HUDEP-2 (cell line): ENCODE measurements around the gene GATD1.
A peak's percentile ranks its signal among the peaks of the same experiment; 100 is the strongest.

Experiments
- DNase-seq, 76 experiments: peaks; one replicate each; lab custom pipeline; 2025; ENCODE audit not compliant: unreplicated experiment in 76 of 76; lab: John Stamatoyannopoulos, UW

The GATD1 gene

DNA sequence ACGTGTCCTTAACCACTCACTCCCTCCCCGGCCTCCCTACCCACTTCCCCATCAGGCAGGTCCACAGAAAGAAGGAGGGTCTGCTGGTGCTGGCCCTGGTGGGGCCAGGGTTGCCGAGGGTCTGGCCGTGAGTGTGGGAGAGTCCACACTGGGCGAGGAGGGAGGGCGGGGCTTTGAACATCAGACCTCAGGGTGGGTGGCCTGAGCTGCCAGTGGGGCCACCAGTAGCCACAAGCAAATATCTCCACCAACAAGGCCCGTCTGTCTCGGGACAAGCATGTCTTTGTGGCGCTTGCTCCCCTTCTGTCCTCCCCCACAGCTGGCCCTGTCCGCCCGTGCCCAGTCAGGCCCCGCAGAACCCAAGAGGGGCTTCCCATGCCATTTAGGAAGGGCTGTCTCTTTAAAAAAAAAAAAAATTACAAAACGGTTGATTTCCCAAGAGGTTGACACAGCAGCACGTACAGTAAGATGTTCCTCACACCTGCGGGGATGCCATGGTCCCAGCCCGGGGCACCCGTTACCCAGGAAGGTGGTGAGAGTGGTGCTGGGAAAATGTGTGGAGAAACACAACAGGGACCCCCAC, 47.7 kb downstream of the GATD1 start:
- DNase-seq: no peak

GRCh38 chr11:728901-729491, 48.3 kb downstream of the GATD1 start:
- no peak for DNase-seq

DNA sequence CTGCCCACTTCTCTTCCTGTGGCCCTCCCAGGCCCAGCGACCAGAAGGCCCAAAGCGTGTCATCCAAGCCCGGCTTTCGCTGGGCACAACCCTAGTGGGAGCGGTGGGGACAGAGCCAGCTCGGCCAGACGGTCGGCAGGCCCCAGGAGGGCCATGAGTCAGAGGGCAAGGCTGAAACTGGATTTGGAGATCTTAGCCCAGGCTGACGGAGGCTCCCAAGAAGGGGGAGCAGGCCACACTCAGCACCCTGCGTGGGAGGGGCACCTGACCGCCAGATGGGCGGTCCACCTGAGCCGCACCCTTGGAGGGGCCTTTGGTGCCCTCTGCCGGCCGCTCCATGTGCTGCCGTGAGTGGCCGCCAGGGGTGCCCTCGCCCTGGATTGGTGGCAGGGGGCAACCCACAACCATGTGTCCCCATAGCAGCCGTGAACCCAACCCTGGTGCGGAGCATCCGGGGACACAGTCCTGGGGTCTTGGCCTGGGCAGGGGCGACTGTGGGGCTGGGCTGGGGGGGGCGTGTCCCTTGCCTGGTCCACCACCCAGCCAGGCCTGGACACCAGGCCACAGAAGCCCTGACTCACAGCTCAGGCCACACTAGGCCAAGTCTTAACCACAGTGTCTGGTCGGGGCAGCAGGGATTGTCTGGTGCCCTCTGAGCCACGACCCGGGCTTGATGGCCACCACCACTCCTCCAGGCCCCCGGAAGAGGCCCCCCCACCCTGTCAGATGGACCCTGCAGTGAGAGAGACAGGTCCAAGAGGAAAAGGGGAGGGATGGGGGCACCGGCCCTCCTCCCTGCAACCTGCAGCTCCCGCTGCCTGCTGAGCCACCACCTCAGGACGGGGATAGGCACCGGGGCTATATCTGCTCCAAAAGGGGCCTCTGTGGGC, 49.2 kb downstream of the GATD1 start:
- DNase-seq: peak in 66 of 76 experiments; percentile 8 to 86 (median 61)

- no peak for DNase-seq
These were observed 50.0 kb downstream of the GATD1 start for GRCh38 chr11:727281-727701.

- DNase-seq: peak in 13 of 76 experiments; percentile 19 to 62 (median 32)
These were observed 50.7 kb downstream of the GATD1 start for GRCh38 chr11:726278-727220.

DNA sequence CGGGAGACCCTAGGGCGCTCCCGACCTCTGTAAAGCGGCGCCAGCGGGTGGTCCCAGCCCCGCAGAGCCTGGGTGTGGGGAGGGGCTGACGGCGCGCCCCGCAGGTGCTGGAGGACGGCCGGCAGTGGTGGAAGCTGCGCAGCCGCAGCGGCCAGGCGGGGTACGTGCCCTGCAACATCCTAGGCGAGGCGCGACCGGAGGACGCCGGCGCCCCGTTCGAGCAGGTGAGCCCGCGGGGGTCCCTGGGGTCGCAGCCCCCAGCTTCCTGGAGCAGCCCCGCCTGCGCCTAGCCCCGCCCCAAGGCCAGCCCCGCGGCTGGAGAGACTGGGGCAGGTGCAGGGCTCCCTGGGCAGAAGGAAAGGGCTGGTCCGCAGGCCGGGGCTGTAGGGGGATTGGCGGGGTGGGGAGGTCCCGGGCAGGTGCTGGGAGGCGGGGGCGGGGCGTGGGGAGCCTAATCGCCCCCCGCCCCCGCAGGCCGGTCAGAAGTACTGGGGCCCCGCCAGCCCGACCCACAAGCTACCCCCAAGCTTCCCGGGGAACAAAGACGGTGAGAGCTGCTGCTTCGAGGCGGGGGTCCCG, 51.6 kb downstream of the GATD1 start:
- DNase-seq: no peak

DNA sequence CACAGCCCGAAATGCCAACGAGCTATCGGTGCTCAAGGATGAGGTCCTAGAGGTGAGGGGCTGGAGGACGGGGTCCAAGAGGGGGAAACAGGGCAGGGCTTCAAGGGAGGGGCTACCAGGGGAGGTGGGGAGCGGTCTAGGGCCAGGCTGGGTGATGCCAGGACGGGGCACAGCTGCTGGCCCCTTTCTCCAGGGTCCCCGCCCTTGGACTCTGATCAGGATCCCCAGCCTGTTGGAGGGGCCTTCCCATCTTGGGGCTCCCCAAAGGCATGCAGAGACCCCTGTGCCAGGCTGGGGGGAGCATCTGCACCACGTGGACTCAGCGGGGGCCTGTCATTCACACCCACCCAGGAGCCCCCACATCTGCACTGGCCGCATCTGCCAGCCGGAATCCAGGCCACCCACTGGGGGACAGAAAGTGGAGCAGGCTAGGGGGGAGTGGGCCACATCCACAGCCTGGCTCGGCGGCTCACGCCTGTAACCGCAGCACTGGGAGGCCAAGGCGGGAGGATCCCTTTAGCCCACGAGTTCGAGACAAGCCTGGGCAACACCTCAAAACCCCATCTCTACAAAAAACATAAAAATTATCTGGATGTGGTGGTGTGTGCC, 52.4 kb downstream of the GATD1 start:
- DNase-seq: no peak

GRCh38 chr11:724049-724777, 53.1 kb downstream of the GATD1 start:
- DNase-seq: peak in 8 of 76 experiments; percentile 16 to 51 (median 35)

GRCh38 chr11:723120-723883, 54.0 kb downstream of the GATD1 start:
- peak in 23 of 76 experiments; percentile 7 to 55 (median 23) for DNase-seq

DNA sequence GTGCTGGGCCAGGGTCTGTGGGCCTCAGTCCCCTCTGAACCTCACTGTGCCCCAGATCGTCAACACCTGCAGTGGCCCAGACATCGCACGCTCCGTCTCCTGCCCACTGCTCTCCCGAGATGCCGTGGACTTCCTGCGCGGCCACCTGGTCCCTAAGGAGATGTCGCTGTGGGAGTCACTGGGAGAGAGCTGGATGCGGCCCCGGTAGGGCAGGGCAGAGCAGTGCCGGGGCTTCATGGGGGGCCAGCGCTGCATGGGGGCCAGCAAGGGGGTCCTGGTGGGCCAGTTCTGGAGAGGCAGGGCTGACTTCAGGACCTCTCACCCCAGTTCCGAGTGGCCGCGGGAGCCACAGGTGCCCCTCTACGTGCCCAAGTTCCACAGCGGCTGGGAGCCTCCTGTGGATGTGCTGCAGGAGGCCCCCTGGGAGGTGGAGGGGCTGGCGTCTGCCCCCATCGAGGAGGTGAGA, 54.9 kb downstream of the GATD1 start:
- no peak for DNase-seq

GRCh38 chr11:721741-722345, 55.4 kb downstream of the GATD1 start:
- DNase-seq: peak in 7 of 76 experiments; percentile 12 to 41 (median 18)

GRCh38 chr11:721247-721740, 56.0 kb downstream of the GATD1 start:
- no peak for DNase-seq

- DNase-seq: peak in 11 of 76 experiments; percentile 8 to 50 (median 24)
These were observed 56.5 kb downstream of the GATD1 start for GRCh38 chr11:720642-721246.

DNA sequence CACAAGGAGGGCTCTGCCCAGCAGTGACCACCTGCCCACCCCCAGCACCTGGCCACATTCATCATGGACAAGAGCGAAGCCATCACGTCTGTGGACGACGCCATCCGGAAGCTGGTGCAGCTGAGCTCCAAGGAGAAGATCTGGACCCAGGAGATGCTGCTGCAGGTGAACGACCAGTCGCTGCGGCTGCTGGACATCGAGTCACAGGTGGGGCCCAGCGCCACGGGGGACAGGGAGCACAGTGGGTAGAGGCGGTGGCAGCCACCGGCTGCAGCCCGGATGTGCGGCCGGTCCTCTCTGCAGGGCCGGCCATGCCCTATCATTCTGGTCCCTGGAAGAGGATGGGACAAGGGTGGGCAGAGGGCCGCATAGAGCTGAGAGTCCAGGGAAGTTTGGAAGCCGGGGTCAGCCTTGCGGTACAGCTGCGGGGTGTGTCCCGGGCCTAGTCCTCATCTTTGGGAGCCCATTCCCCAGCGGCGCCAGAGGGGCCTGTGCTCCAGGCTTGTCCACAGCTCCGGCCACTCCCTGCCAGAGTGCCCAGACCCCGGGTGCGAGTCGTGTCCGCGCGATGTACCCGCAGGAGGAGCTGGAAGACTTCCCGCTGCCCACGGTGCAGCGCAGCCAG, 57.2 kb downstream of the GATD1 start:
- DNase-seq: no peak

DNA sequence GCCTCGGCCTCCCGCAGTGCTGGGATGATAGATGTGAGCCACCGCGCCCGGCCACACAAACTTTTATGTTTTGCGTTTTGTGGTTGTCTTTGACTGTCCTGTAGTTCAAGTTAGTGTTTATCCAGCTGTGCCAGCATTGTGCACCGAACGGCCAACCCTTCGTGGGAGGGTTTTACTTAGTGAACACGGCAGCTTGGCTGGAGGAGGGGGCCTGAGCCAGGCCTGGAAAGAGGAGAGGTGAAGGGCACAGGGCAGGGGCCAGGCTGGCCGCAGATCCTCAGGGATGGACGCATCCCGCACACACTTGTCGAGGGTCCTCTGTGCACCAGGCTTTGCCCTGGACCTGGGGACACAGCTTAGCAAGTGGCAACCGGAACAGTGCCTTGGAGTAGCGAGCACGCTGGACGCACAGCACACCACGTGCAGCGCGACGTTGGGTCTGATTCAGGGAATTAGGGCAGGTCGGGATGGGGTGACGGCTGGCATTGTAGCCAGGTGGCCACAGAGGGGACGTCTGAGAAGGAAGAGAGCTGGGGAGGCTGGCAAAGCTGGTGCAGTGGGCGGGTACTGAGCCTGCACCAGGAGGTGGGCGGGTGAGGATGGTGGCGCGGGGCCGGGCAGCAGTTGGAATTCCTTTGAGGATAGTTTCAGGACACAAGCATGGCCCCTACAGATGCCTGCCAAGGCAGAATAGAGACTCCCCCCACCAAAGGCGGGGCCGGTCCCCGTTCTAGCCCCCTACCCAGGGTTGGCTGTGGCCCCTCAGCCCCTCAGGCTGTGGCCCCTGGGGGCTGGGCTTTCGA, 57.9 kb downstream of the GATD1 start:
- DNase-seq: no peak
